Measurements from ENCODE around the gene NUAK2. TPM values are rescaled to one million over a fixed set of nuclear protein-coding genes. Genes with fewer than 3 reads are reported as not detected.
"Not testable (repeated sequence)": the region's sequence is repeated elsewhere in the genome, so short reads cannot be mapped to it uniquely, and the experiment has no call there.

NUAK2 gene
- total RNA-seq, 6 donors from 2014 or later = 8.5 to 14.7 (median 10.3) TPM

GRCh38 chr1:205286335-205286950 is 35.1 kb downstream of the NUAK2 start:
- TF ChIP-seq EP300 (IDR thresholded peaks at IDR 0.05) = no peak
- TF ChIP-seq CTCF (IDR thresholded peaks at IDR 0.05) = no peak
- peak in 1 of 2 donors; percentile 32 for TF ChIP-seq POLR2AphosphoS5 (IDR thresholded peaks at IDR 0.05)
- H3K4me3 ChIP-seq = no peak overlapping the region
- peaks cover 38 to 54% (median 49%) of the 10 kb centered on the region in 4 donors for H3K4me1 ChIP-seq
- no peak for ATAC-seq (ENCODE audit: low FRiP score in 2 of 2)
- H3K27me3 ChIP-seq = no peaks in the 10 kb centered on the region
- 70 to 90% methylated on average over 6 to 9 of the region's 9 CpGs for WGBS, 2 donors
- DNase-seq = peak in 1 of 2 donors; percentile 41
- peak overlapping the region in 2 of 4 donors; percentile 76 to 81 for H3K27ac ChIP-seq
- H3K36me3 ChIP-seq = no peaks in the 10 kb centered on the region
- no peaks in the 10 kb centered on the region for H3K9me3 ChIP-seq

GRCh38 chr1:205285381-205286101 is 36.0 kb downstream of the NUAK2 start:
- peak in 1 of 2 donors; percentile 35 for DNase-seq
- H3K9me3 ChIP-seq = no peaks in the 10 kb centered on the region
- 52 to 53% methylated on average over 12 of the region's 12 CpGs for WGBS, 2 donors
- no peak overlapping the region for H3K4me3 ChIP-seq
- H3K27me3 ChIP-seq = no peaks in the 10 kb centered on the region
- peak overlapping the region; percentile 60 to 76 (median 75) for H3K27ac ChIP-seq
- no peaks in the 10 kb centered on the region for H3K36me3 ChIP-seq
- peaks cover 38 to 54% (median 49%) of the 10 kb centered on the region in 4 donors for H3K4me1 ChIP-seq
- ATAC-seq (ENCODE audit: low FRiP score in 2 of 2) = peak in 1 of 2 donors; percentile 10
- no peak for TF ChIP-seq CTCF (IDR thresholded peaks at IDR 0.05)
- peak in 1 of 4 donors; percentile 7 for TF ChIP-seq POLR2A (IDR thresholded peaks at IDR 0.05)
- TF ChIP-seq POLR2AphosphoS5 (IDR thresholded peaks at IDR 0.05) = no peak
- TF ChIP-seq EP300 (IDR thresholded peaks at IDR 0.05) = no peak

- Histone ChIP-seq H3K36me3 (no peaks in the 10 kb centered on the region), H3K4me1 (peaks cover 38 to 54% (median 49%) of the 10 kb centered on the region in 4 donors), H3K4me3 (no peak overlapping the region), H3K27me3 (no peaks in the 10 kb centered on the region), H3K27ac (peak overlapping the region; percentile 60 to 76 (median 75)), H3K9me3 (no peaks in the 10 kb centered on the region)
- ATAC-seq (ENCODE audit: low FRiP score in 2 of 2) (peak; percentile 91 to 95), DNase-seq (peak in 1 of 2 donors; percentile 97)
- TF ChIP-seq CTCF (IDR thresholded peaks at IDR 0.05) (peak in 1 of 6 experiments; percentile 17), POLR2AphosphoS5 (IDR thresholded peaks at IDR 0.05) (peak; percentile 43 to 80), EP300 (IDR thresholded peaks at IDR 0.05) (peak in 1 of 4 donors; percentile 46), POLR2A (IDR thresholded peaks at IDR 0.05) (peak in 1 of 4 donors; percentile 35)
- 63 to 76% methylated on average over 4 to 6 of the region's 7 CpGs for WGBS, 2 donors
Observed at GRCh38 chr1:205284420-205285144, 37.0 kb downstream of the NUAK2 start.

GRCh38 chr1:205283270-205284147 is 38.0 kb downstream of the NUAK2 start:
- WGBS, 2 donors = 85 to 89% methylated on average over 15 of the region's 15 CpGs
- no peaks in the 10 kb centered on the region for H3K9me3 ChIP-seq
- ATAC-seq (ENCODE audit: low FRiP score in 2 of 2) (no peak), DNase-seq (no peak)
- peaks cover 36 to 50% (median 44%) of the 10 kb centered on the region in 4 donors for H3K4me1 ChIP-seq
- TF ChIP-seq POLR2AphosphoS5 (IDR thresholded peaks at IDR 0.05) (no peak), POLR2A (IDR thresholded peaks at IDR 0.05) (no peak), CTCF (IDR thresholded peaks at IDR 0.05) (no peak), EP300 (IDR thresholded peaks at IDR 0.05) (no peak)
- H3K4me3 ChIP-seq = no peak overlapping the region
- H3K27me3 ChIP-seq = no peaks in the 10 kb centered on the region
- H3K36me3 ChIP-seq = no peaks in the 10 kb centered on the region
- H3K27ac ChIP-seq = peak overlapping the region in 3 of 4 donors; percentile 74 to 76 (median 76)

GRCh38 chr1:205280666-205281395 is 40.7 kb downstream of the NUAK2 start:
- not testable (repeated sequence) for H3K36me3 ChIP-seq; H3K27me3 ChIP-seq; H3K27ac ChIP-seq; ATAC-seq (ENCODE audit: low FRiP score in 2 of 2); H3K9me3 ChIP-seq; DNase-seq; H3K4me3 ChIP-seq
- peaks cover 16 to 24% (median 20%) of the 10 kb centered on the region in 4 donors for H3K4me1 ChIP-seq
- WGBS, 2 donors = 95 to 98% methylated on average over 10 of the region's 10 CpGs

Measured in upper lobe of left lung (tissue), 6 donors.